Left colon (tissue), 2 donors: ENCODE measurements around the gene ATG13. TPM values are rescaled to one million over a fixed set of nuclear protein-coding genes. Genes with fewer than 3 reads are reported as not detected.

Source experiments
- ATAC-seq: fragments of 200-7000 bp; cut with Tn5 transposase; one replicate; pipeline ENCODE4 v1.9.1; 2020; ENCODE audit warnings: mild to moderate bottlenecking, moderate library complexity
- DNase-seq, 2 donors: peaks; one replicate each; pipeline ENCODE4 v3.0.0-alpha.2; 2020
- intact Hi-C, 2 donors: fragments of 100-400 bp; cut with DNase I in 1 of 2; cut with micrococcal nuclease in 1 of 2; formaldehyde crosslinking; loops; one replicate each; pipeline versions ENCODE4 v1.11.2 to v1.14.0; 2022; cut with DNase I, micrococcal nuclease
- total RNA-seq, 2 donors: library from RNA; stranded (reverse); fragmentation: NEBNext Ultra II Directional; extraction: Animal tissue kit (Norgen Biotek cat#: 25700); gene quantifications; one replicate each; pipeline ENCODE4 v1.2.1, GENCODE V29; 2021
- donor health status: DM: no; HTN: no; CAD: no.
- donor health status: DM: yes; HTN: yes; CAD: no.

The ATG13 gene
- total RNA-seq, 2 donors from 2014 or later: 51.3 to 57.6 TPM

DNA sequence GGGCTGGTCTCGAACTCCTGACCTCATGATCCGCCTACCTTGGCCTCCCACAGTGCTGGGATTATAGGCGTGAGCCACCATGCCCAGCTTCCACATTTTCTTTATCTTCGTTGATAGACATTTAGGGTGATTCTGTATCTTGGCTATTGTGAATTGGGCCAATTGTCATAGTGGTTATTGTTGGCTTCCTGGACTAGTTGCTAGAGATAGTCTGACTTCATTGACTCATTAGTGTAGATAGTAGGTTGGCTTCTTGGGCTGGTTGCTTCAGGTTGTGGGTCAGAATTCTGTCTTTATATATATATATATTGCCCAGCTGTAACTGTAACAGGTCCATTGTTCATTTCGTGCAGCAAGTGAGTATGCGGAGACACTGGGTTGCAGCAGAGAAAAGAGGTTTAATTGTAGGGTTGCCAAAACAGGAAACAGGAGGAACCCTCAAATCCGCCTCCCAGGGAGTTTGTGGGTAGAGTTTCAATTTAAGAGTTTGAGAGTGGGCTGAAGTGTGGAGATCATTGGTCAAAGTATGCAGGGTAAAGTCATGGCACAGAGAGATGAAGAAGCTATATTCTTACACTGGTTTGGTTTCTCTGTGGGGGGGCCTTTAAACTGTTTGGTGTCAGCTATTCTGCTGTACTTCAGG is 22.0 kb downstream of the ATG13 start:
- ATAC-seq: no peak
- DNase-seq: no peak
- intact Hi-C loops: no loop called here

DNA sequence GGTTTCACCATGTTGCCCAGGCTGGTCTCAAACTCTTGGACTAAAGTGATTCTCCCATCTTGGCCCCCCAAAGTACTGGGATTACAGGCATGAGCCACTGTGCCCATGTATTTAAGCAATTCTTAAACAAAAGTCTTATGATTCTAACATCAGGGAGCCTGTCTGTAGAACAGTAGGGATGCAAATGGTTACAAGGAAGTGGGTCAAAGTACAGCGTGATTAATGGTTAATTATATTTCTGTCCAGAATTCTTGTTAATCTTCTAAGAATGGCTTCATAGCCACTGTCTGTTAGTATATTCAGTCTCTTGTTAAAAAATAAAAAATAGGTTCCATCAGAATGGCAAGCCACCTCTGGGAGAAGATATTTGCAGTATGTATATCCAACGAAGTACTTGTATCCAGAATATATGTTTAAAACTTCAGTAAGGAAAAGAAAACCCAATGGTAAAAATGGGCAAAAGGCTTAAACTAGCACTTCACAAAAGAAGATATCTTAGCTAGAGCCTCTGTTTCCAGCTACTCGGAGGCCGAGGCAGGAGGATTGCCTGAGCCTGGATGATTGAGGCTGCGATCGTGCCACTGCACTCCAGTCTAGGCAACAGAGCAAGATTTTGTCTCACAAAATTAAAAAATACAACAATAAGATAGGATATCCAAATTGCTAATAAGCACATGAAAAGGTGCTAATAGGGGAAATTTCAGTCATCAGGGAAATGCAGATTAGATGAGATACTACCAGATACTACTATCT is 22.9 kb downstream of the ATG13 start:
- DNase-seq (no peak), ATAC-seq (no peak)

DNA sequence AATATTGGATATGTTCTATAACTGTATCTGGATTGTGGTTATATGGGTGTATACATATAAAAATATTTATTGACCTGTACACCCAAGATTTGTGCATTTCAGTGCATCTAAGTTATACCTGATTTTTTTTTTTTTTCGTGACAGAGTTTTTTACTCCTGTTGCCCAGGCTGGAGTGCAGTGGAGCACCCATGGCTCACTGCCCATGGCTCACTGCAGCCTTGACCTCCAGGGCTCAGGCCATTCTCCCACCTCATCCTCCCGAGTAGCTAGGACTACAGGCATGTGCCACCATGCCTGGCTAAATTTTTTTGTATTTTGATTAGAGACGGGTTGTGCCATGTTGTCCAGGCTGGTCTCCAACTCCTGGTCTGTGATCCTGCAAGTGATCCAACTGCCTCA is 24.3 kb downstream of the ATG13 start:
- DNase-seq (no peak), ATAC-seq (no peak)
- intact Hi-C loops: no loop called here

More for the DNA sequence above, 22.9 kb downstream of the ATG13 start:
- intact Hi-C loops: no loop called here

DNA sequence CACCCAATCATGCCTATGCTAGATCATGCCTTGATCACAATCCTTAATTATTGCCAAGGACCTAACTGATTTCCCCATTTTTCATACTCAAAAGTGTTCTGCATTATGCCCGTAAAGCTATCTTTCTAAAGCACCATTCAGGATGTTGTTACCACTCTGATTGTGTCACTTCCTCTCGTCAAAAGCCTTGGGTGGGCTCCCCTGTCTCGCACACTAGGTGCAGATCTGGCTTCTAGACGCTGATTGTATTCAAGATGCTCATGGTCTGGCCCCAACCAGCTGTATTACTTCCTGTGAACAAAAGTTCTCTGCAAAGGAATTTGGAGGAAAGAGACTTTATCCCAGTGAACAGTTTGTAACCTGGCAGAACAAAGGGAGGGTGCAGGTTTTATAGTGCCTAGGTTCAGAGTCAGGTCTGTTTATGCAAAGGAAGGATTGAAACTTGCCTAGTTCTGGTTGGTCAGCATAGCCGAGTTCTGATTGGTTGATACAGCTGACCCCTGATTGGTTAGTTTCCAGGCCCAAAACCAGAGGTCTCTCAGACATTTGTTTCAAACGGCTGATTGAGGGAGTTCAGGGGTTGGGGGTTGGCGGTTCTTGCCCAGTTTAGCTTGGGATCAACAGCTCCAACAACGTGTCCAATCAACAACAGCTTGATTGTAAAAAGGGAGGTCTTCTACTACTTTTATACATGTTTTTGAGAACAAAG is 25.4 kb downstream of the ATG13 start:
- no peak for DNase-seq
- intact Hi-C loops: no loop called here
- no peak for ATAC-seq

DNA sequence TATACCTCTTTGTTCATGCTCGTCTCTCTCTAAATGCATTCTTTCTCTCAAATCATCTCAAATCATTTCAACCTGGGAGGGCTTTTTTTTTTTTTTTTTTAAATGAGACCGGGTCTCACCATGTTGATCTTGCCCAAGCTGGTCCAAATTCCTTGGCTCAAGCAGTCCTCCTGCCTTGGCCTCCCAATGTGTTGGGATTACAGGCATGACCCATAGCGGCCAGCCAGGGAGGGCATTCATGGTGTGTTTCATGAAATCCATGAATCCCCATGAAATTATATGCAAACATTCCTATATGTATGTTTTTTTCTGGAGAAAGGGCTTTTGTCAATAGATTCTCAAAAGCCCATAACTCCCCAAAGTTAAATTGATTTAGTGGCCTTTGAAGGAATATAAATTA is 26.2 kb downstream of the ATG13 start:
- DNase-seq (no peak), ATAC-seq (no peak)
- intact Hi-C loops: no loop called here

DNA sequence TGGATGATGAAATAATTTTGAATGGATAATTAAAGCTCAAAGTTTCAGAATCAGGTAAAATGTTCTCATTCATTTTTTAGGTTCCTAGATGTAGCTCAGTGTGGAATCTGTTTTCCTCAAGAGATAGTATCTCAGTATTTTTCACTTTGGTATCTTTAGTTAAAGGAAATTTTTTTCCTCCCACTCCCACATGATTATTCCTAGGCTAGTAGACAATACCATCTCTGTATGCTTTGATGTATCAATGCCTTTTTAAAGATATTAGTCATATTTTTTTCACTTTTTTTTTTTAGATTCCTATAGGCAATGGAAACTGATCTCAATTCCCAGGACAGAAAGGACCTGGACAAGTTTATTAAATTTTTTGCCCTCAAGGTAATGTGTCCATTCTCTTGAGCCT is 26.6 kb downstream of the ATG13 start:
- intact Hi-C loops: no loop called here
- no peak for DNase-seq
- ATAC-seq: no peak

DNA sequence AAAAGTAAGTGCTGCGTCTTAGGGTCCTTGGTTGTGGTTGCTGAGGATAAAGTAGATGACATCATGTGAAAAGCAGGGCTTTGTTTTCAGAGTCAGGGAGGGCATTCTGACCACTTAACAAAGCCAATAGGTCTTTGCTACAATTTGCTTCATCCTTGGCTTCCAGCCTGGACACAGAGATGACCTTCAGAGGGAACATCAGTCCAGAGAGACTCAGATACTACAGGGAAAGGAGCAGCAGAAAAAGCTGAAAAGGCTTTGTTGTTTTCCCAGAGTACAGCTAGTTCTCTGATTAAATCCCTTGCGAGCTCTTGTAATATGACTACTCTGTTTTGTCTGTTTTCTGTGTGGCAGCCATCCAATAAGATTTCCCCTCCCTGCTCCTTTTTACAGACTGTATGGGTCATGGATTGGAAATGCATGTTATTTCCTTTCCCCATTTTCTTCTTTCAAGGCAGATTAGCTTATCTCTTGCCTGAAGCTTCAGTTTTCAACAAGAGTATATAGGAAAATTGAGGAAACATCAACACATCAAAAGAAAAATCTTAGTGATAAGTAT is 31.9 kb downstream of the ATG13 start:
- peak in 1 of 2 donors; percentile 41 for DNase-seq
- intact Hi-C loops: no loop called here

DNA sequence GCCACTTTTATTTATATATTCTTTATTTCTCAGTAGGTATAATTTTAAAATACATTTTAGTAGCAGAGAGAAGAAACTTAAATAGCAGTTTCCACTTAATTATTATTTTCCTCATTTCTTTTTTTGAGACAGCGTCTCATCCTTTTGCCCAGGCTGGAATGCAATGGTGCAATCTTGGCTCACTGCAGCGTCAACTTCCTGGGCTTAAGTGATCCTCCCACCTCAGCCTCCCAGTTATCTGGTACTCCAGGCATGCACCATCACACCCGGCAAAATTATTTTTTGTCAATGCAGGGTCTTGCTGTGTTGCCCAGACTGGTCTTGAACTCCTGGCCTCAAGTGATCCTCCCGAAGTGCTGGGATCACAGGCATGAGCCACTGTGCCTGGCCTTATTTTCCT is 38.3 kb downstream of the ATG13 start:
- intact Hi-C loops: no loop called here
- ATAC-seq (no peak), DNase-seq (no peak)

More for the DNA sequence above, 31.9 kb downstream of the ATG13 start:
- no peak for ATAC-seq

DNA sequence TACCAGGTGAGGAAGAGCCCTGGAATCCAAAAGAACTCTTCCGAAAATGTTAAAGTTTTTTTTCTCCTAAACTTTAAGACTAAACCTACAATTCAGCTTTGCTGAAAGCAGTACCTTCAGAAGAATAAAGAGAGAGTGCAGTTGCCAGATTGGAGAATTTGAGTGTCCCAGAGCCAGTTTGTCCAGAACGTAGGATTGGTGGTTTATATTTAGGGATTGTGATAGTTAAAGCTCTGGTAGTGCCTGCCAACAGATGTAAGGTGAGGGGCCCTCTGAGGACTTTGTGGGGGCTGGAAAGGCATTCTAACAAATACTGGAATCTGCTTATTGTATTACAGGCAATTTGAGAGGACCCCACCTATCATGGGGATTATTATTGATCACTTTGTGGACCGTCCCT is 39.8 kb downstream of the ATG13 start:
- intact Hi-C loops: no loop called here
- ATAC-seq (no peak), DNase-seq (no peak)

DNA sequence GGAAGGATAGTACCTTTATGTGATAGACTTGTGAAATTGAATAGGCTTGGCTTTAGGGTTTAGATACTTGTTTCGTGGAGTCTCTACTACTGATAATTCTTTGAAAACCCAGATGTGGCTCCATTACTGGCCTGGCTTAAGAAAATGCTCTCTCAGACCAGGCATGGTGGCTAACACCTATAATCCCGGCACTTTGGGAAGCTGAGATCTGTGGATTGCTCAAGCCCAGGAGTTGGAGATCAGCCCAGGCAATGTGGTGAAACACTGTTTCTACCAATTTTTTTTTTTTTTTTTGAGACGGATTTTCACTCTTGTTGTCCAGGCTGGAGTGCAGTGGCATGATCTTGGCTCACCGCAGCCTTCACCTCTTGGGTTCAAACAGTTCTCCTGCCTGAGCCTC is 40.9 kb downstream of the ATG13 start:
- DNase-seq (no peak), ATAC-seq (no peak)
- intact Hi-C loops: no loop called here

DNA sequence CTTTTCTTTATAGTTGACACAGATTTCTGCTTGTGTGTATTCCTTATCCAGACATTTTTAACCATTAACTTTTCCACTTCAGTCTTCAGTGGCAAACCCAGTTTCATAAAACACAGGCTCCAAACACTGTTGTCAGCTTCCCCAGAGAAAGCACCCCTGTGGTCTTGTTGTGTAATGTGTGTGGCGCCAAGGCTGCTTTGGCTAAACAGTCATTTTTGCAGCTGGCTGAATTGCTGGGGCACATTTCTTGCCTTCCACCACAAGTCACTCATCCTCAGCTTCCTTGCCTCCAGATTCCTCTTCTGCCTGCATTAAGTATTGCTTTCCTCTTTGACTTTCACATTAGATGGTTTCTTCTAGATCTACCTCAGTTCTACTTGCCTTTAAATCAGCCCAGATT is 42.6 kb downstream of the ATG13 start:
- intact Hi-C loops: no loop called here
- no peak for DNase-seq
- ATAC-seq: no peak

DNA sequence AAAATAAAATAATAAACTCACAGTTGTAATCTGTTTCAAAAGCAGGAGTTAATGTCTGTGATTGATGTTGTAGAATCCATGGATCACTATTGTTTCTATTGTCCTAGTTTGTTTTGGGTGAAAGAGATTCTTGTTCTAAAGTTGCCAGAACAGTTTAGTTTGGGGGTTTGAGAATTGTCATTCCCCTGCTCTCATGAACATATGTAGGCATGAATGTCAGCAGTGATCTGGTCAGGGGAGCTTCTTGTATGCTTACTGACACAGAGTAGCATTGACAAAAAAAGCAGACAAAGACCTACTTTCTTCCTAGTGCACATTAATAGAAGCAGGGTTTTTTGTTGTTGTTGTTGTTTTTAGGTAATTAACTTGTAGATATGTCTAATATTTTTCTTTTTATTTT is 44.5 kb downstream of the ATG13 start:
- ATAC-seq (no peak), DNase-seq (no peak)
- intact Hi-C loops: no loop called here

DNA sequence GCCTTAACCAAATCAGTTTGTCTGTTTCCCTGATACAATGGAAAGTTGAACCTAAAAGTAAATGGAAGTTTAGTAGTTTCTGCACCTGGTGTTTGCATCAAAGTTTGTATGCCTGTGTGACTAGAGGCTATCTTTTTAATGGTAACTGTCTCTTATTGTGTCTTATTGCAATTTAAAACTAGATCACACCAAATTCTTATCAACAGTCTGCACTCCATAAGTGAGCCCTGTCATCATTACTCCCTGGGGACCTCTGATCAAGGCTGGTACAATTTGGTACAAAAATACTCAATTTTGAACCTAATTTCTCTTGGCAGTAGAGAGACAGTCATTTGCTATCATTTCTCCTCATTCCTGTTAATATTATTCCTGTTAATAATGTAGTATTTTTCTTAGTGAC is 45.0 kb downstream of the ATG13 start:
- DNase-seq: no peak
- ATAC-seq: no peak
- intact Hi-C loops: no loop called here

DNA sequence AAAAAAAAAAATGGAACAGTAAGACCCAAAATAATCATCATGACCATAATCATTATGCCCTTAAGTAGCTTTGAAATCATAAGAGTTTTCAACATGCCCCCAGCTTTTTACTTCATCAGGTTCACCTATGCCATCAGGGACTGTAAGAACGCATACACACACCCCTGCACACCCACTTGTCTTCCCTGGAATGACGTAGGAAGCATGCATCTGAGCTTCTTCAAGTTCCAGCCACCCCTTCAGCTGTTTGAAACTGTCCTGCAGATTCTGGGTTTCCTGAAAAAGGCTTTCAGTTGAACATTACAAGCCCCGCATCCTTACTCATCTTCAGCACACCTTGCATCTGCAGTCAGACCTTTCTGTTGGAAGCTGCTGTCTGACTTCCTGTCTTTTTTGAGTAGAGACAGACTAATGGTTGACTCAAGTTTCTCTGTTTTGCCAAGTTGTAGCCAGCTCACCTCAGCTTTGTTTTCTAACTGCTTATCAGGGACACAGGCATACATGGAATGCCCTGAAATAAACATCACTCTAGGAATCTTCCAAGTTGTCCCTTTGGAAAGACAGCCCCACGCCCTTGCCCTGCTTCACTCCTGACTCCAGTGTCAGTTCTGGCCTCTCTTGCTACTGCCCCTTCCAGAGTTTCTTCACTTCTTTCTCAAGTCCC is 46.1 kb downstream of the ATG13 start:
- intact Hi-C loops: no loop called here
- DNase-seq (no peak), ATAC-seq (no peak)

DNA sequence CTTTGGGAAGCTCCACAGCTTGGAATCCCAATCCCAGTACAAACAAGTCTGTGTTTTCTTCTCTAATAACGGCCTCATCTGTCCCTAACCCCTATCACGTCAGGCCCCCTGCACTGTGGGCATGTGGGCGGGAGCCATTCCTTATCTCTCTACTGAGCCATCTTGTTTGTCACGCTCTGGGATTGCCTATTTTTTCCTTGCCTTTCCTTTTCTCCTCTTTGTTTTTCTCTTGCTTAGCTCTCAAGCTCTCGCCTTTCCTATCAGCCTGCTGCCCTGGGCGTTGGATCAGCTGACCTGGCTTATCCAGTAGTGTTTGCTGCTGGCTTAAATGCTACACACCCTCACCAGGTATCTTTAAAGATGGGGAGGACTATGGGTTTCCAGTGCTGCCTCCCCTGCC is 47.3 kb downstream of the ATG13 start:
- intact Hi-C loops: no loop called here
- ATAC-seq (no peak), DNase-seq (no peak)

DNA sequence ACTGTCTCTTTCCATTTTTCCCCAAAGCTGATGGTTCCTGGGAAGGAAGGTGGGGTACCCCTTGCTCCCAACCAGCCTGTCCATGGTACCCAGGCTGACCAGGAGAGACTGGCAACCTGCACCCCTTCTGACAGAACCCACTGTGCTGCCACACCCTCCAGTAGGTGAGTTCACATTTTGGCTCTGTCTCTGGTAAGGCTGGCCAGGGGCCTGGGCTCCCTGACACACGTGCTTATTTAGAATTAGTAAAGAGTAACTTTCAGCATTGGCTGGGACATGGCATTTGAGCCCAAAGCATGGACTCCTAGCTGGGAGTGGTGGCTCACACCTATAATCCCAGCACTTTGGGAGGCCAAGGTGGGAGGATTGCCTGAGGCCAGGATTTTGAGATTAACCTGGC is 48.0 kb downstream of the ATG13 start:
- ATAC-seq (no peak), DNase-seq (no peak)
- intact Hi-C loops: no loop called here

DNA sequence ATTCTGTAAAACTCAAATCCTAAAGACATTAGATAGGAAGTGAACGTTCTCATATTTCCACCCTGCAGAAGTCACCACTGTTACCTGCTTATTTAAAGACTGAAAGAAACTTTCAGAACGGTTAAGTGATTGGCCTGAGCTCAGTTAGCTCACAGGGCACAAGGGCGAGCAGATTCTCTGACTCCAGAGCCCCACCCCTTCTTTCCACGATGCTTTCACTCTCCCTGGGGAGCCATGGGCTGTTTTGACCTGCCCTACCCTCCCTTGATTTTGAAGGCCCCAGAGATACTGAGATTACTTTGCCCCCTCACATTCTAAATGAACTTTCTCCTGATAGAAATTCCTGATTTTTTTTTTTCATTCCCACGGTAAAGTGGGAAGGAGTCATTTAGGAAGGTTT is 49.2 kb downstream of the ATG13 start:
- DNase-seq (no peak), ATAC-seq (no peak)
- intact Hi-C loops: no loop called here

DNA sequence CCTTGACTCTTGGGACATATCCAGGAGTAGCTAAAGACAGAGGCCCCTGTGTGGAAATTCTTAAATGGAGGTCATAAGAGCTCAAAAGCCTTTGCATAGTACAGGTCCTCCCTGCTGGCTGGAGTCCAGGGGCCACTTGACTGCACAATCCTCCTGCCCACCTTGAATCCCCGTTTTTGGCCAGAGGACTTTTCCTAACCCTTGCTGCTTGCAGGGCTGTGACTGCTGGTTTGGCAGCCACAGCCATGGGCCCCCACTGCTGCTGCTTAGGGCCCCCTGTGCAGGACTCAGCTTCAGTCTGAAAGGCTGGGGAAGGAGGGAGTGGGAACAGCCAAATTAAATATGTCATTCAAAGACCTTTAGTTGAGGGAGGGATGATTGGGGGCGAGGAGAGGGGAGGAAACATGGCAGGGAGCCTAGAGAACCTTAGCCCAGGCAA is 49.7 kb downstream of the ATG13 start:
- intact Hi-C loops: no loop called here
- DNase-seq: no peak
- ATAC-seq: no peak

DNA sequence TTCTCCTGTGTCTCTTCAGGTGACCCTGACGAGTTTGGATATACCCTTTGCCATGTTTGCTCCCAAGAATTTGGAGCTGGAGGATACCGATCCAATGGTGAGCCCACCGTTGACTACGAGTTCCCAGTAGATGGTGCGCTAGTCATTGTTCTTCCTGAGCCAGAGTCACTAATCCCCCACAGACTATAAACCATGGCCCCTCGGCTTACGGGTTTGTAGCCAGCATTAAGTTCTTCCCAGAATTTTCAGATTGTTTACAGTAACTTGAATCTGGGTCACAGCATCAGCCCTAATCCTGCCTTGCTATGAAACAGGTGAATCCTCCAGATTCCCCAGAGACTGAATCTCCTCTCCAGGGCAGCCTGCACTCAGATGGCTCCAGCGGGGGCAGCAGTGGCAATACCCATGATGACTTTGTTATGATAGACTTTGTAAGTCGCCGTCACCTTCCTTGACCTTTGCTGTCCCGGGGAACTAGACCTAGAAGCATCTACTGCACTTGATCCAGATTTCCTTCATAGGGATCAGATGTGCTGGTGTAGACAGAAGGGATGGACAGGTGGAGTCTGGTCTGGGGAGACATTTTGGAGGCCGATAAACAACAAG is 51.2 kb downstream of the ATG13 start:
- intact Hi-C loops: no loop called here
- ATAC-seq: no peak
- DNase-seq: no peak
